KOPT-K1 (cell line): ENCODE measurements around the gene RANGAP1.

Source experiments
- H3K27ac ChIP-seq: fragments of 200-600 bp; sonication (generic); 2 replicates; pipeline ENCODE4 v1.5.1; 2016; ENCODE audit warnings: antibody characterized with exemption, mild to moderate bottlenecking, low read depth, low read length; ENCODE audit not compliant: poor library complexity, severe bottlenecking
- H3K36me3 ChIP-seq: fragments of 200-600 bp; sonication (generic); 2 replicates; pipeline ENCODE4 v1.5.1; 2017; ENCODE audit warnings: antibody characterized with exemption, mild to moderate bottlenecking, low read length, moderate library complexity; ENCODE audit not compliant: insufficient read depth
- H3K9me3 ChIP-seq: fragments of 200-600 bp; sonication (generic); 2 replicates; pipeline ENCODE4 v1.5.1; 2017; ENCODE audit warnings: antibody characterized with exemption, low read length, mild to moderate bottlenecking; ENCODE audit not compliant: insufficient read depth, poor library complexity, severe bottlenecking

RANGAP1 gene

DNA sequence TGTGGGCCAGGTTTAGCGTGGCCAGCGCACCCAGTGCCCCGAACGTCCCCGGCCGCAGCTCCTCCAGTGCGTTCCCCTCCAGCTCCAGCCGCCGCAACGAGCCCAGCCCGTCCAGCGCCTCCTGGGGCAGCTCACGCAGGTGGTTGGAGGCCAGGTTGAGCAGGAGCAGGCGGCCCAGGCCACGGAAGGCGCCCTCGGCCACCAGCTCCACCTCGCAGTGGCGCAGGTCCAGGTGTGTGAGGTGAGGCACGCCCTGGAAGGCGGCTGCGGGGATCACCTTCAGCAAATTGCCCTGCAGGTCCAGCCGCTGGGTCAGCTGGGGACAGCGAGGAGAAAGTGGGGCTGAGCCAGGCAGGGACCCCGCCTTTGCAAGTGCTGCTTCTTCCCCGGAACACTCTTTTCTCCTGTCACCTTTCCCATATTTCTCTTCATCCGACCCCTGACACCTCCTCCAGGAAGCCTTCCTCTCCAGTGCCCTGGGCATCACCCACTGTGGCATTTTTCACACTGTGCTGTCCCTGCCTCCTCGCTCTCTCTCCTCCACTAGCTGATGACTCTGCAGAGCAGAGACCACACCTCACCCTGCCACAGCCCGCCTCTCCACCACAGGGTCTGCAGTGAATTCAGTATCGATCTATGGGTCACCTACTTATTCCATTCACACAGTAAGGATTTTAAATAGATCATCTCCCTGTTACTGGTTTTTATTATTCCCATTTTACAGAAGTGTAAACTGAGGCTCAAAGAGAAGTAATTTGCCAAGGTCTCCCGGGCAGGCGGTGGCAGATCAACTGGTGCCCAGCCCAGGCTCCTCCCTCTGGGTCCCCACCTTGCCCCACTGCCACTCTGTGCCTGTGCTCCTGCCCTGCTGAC lies 47.2 kb downstream of the RANGAP1 start:
- Histone ChIP-seq H3K27ac (no peak overlapping the region), H3K9me3 (no peaks in the 10 kb centered on the region), H3K36me3 (no peaks in the 10 kb centered on the region)

- no peaks in the 10 kb centered on the region for H3K36me3 ChIP-seq
- no peak overlapping the region for H3K27ac ChIP-seq
- no peaks in the 10 kb centered on the region for H3K9me3 ChIP-seq
Measured at GRCh38 chr22:41237707-41238569, 48.0 kb downstream of the RANGAP1 start.

GRCh38 chr22:41237036-41237706 lies 48.8 kb downstream of the RANGAP1 start:
- Histone ChIP-seq H3K9me3 (no peaks in the 10 kb centered on the region), H3K36me3 (no peaks in the 10 kb centered on the region), H3K27ac (no peak overlapping the region)

DNA sequence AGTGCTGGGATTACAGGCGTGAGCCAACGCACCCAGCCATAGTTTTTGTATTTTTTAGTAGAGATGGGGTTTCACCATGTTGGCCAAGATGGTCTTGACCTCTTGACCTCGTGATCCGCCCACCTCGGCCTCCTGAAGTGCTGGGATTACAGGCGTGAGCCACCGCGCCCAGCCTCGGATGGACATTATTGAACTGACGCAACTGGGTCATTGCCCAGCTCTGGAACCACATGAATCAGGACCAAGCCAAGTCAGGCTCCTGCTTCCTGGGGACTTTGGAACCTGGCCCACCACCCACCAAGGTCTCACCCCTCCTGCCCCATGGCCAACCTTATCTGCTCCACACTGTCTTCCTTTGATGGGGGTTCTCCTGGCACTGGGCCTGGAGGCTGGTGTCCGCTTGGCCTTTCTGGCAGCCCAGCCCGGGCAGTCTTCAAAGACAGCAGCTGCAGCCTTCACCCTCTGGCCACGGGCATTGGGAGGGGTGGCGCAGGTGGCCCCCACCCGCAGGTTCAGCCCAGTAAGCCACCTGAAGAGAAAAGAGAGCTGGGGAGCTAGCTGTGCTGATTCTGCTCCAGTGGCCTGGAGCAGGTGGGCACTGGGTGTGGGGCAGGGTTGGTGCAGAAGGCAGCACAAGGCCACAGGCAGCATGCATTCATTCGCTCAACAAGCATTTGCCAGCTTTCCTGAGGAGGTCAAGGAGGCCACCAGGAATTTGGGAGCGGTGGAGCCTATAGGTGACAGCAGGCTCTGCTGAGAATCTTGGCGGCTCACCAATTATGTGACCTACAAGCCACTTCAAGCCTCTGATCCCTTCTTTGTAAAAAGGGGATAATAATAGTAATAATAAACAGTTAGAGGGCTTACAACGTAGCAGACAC lies 50.9 kb downstream of the RANGAP1 start:
- Histone ChIP-seq H3K9me3 (no peaks in the 10 kb centered on the region), H3K27ac (no peak overlapping the region)

GRCh38 chr22:41231369-41231768 lies 54.6 kb downstream of the RANGAP1 start:
- no peaks in the 10 kb centered on the region for H3K9me3 ChIP-seq
- H3K36me3 ChIP-seq: peaks cover 45% of the 10 kb centered on the region
- H3K27ac ChIP-seq: no peak overlapping the region

More for the DNA sequence above, 50.9 kb downstream of the RANGAP1 start:
- peaks cover 17% of the 10 kb centered on the region; the same call in 1 of the 2 replicates for H3K36me3 ChIP-seq

- no peak overlapping the region for H3K27ac ChIP-seq
- no peaks in the 10 kb centered on the region for H3K9me3 ChIP-seq
- peaks cover 54% of the 10 kb centered on the region for H3K36me3 ChIP-seq
Measured at GRCh38 chr22:41230401-41230785, 55.6 kb downstream of the RANGAP1 start.

- Histone ChIP-seq H3K9me3 (no peaks in the 10 kb centered on the region), H3K36me3 (peaks cover 60% of the 10 kb centered on the region), H3K27ac (no peak overlapping the region)
Measured at GRCh38 chr22:41229730-41230400, 56.1 kb downstream of the RANGAP1 start.

DNA sequence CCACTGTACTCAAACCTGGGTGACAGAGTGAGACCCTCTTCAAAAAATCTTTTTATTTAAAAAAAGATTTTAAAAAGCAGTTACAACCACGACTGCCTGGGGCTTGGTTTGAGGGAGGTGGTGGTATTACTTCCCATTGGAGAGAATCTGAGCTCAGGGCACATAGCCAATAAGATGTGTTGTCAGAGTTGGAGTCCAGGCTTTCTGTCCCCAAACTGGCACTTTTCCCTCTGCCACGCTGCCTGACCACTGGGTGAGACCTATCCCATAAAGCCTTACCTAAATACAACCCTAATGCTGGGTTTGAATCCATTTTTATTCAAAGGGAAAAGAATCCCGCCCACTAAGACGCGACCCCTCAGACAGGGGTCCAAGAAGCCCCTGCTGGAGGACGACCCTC lies 56.8 kb downstream of the RANGAP1 start:
- Histone ChIP-seq H3K36me3 (peaks cover 66% of the 10 kb centered on the region), H3K9me3 (no peaks in the 10 kb centered on the region), H3K27ac (no peak overlapping the region)

DNA sequence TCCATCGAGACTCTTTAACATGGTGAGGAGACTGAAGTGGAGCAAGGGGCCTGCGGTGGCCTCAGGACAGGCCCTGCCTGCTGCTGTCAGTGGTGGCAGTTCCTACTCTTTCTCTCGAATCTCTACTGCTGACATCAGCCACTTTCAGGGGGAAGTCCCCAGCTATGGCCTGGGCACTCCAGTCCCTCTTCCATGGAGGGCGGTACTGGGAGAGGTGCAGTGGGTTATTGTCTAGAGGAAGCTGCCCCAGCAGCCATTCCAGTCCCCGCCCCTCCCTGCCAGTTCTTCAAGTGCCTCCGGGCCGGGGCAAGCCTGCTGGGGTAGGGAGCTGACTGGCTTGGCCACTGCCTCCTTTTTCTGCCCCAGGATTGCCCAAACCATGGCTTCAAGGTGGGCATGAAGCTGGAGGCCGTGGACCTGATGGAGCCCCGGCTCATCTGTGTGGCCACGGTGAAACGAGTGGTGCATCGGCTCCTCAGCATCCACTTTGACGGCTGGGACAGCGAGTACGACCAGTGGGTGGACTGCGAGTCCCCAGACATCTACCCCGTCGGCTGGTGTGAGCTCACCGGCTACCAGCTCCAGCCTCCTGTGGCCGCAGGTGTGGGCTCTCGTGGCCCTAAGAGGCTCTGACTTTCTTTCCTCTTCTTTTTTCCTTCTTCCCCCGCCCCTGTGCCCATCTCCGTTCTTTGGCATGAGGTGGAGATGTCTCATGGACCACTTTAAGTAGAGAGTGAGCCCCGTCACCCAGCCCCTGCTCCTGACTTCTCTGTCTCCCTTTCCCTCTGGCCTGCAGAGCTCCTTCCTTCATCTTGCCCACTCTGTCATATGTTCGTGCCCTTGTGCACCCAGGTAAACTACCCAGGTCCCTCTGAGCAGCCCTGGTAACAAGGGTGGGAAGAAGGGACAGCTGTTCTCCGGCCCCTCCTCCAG lies 59.0 kb downstream of the RANGAP1 start:
- peaks cover 88% of the 10 kb centered on the region for H3K36me3 ChIP-seq
- H3K9me3 ChIP-seq: no peaks in the 10 kb centered on the region
- H3K27ac ChIP-seq: no peak overlapping the region

GRCh38 chr22:41223535-41223934 lies 62.5 kb downstream of the RANGAP1 start:
- H3K27ac ChIP-seq: no peak overlapping the region
- peaks cover 97% of the 10 kb centered on the region for H3K36me3 ChIP-seq
- H3K9me3 ChIP-seq: no peaks in the 10 kb centered on the region

- H3K9me3 ChIP-seq: no peaks in the 10 kb centered on the region
- H3K27ac ChIP-seq: no peak overlapping the region
- peaks cover 92% of the 10 kb centered on the region for H3K36me3 ChIP-seq
Measured at GRCh38 chr22:41222846-41223507, 63.0 kb downstream of the RANGAP1 start.

DNA sequence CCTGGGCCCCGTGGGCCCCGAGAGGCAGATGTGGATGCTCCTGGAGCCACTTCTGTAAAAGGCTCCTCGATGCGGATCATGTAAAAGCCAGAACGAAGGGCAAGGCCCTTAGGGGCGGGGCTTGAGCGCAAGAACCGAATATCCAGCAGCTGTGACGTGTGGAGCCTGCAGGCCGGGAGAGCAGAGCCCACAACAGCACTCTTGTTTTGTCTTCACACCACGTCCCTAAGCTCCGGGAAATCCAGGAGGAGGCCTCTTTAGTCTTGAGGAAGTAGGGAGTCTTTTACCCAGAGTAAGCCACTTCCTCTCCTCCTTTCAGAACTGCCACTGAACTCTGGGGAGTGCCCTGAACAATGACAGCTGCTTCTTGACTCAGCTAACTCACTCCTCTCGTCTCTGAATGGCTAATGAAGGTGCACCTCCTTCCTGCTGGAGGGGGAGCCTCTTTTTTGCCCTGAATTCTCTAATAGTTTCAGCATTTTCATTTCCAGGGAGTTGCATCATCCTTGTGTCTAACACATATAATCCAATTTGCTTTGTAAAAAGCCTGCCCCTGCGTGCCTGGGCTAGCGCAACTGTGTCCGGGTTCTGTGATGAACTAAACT lies 68.3 kb downstream of the RANGAP1 start:
- Histone ChIP-seq H3K36me3 (peaks cover 74% of the 10 kb centered on the region), H3K9me3 (peaks cover 17% of the 10 kb centered on the region), H3K27ac (peak overlapping the region; percentile 74)
